HFFc6 (cell line): ENCODE data around the gene NCKAP5. TPM values are rescaled to one million over a fixed set of nuclear protein-coding genes. Genes with fewer than 3 reads are reported as not detected.
A peak's percentile ranks its signal among the peaks of the same experiment; 100 is the strongest.

ENCODE experiments used
- DNase-seq: peaks from one replicate; pipeline ENCODE4 v3.0.0-alpha.2; 2018
- H3K27ac Mint-ChIP-seq: 2 replicates; pipeline ENCODE4 v1.8.0; 2020; ENCODE audit warnings: mild to moderate bottlenecking, mixed read lengths
- H3K27me3 Mint-ChIP-seq: 2 replicates; pipeline ENCODE4 v1.8.0; 2021; ENCODE audit warnings: mild to moderate bottlenecking, moderate library complexity, mixed read lengths; ENCODE audit not compliant: insufficient read depth
- H3K36me3 Mint-ChIP-seq: 2 replicates; pipeline ENCODE4 v1.8.0; 2021; ENCODE audit warnings: low read depth, mixed read lengths
- H3K4me1 Mint-ChIP-seq: 2 replicates; pipeline ENCODE4 v1.8.0; 2020; ENCODE audit warnings: low read depth, mixed read lengths
- H3K4me3 Mint-ChIP-seq: 2 replicates; pipeline ENCODE4 v1.8.0; 2020; ENCODE audit warnings: mild to moderate bottlenecking, moderate library complexity, mixed read lengths
- H3K9me3 Mint-ChIP-seq: 2 replicates; pipeline ENCODE4 v1.8.0; 2020; ENCODE audit warnings: mild to moderate bottlenecking, mixed read lengths
- total RNA-seq, 6 experiments: library from RNA; stranded (reverse); fragmentation: NEBNext Ultra II Directional; extraction: Animal tissue kit (Norgen Biotek cat#: 25700); gene quantifications; 2 replicates in 1 of 6; 3 replicates in 5 of 6; pipeline ENCODE4 v1.2.3, GENCODE V29; 2021
- TF ChIP-seq, protein P1 (sequence below): fragments of 200-600 bp; sonication (generic); IDR thresholded peaks from 2 replicates; pipeline ENCODE4 v1.5.0; 2021; ENCODE audit warnings: antibody characterized with exemption, mild to moderate bottlenecking

Gene NCKAP5
- total RNA-seq, 6 experiments from 2014 or later, result 0.31 to 4.0 (median 3.1) TPM

DNA sequence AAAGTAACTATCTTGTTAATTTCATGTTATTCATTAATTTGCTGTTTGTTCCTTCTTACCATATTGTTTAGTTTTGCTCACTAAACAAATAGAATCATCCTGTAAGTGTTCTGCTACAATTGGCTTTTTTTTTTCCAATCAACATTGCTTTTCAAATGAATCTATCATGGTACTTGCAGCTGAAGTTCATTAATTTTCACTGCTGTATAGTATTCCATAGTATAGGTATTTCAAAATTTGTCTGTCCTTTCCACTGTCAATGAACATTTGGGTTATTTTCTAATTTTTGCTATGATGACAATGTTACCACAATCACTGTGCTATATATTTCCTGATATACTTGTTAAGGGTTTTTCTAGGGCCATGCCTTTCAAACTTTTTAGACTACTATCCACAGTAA is 809.3 kb downstream of the NCKAP5 start:
- Mint-ChIP-seq H3K4me1 (peaks cover 31% of the 10 kb centered on the region; the same call in 1 of the 2 replicates), H3K27ac (no peak overlapping the region), H3K27me3 (no peaks in the 10 kb centered on the region; the same call in none of the 2 replicates), H3K36me3 (no peaks in the 10 kb centered on the region), H3K9me3 (no peaks in the 10 kb centered on the region), H3K4me3 (no peak overlapping the region)
- TF ChIP-seq, protein P1, sequence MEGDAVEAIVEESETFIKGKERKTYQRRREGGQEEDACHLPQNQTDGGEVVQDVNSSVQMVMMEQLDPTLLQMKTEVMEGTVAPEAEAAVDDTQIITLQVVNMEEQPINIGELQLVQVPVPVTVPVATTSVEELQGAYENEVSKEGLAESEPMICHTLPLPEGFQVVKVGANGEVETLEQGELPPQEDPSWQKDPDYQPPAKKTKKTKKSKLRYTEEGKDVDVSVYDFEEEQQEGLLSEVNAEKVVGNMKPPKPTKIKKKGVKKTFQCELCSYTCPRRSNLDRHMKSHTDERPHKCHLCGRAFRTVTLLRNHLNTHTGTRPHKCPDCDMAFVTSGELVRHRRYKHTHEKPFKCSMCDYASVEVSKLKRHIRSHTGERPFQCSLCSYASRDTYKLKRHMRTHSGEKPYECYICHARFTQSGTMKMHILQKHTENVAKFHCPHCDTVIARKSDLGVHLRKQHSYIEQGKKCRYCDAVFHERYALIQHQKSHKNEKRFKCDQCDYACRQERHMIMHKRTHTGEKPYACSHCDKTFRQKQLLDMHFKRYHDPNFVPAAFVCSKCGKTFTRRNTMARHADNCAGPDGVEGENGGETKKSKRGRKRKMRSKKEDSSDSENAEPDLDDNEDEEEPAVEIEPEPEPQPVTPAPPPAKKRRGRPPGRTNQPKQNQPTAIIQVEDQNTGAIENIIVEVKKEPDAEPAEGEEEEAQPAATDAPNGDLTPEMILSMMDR, result no peak
- no peak for DNase-seq

DNA sequence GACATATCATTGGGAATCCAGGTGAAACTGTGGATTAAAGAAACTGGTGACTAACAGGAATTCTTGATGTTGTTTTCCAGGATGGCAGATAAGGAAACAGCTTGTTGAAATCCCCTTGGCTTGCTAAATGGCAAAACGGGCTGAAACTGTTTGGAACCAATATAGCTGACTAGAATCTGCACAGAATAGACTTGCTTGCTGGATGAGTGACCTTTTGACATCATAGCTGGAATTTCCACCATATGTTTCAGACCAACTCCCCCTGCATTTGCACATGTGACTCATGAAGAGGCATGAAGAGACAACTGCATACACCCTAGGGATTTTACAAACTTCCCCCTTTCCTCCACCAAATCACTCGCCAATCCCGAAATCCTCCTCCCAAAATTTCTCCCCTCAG is 810.6 kb downstream of the NCKAP5 start:
- TF ChIP-seq, protein P1, result no peak
- no peak for DNase-seq
- Mint-ChIP-seq H3K36me3 (no peaks in the 10 kb centered on the region), H3K27me3 (no peaks in the 10 kb centered on the region; the same call in 1 of the 2 replicates), H3K4me3 (peak overlapping the region; percentile 26; the same call in 1 of the 2 replicates), H3K4me1 (peaks cover 31% of the 10 kb centered on the region; the same call in 1 of the 2 replicates), H3K9me3 (no peaks in the 10 kb centered on the region), H3K27ac (peak overlapping the region; percentile 25; the same call in 1 of the 2 replicates)

DNA sequence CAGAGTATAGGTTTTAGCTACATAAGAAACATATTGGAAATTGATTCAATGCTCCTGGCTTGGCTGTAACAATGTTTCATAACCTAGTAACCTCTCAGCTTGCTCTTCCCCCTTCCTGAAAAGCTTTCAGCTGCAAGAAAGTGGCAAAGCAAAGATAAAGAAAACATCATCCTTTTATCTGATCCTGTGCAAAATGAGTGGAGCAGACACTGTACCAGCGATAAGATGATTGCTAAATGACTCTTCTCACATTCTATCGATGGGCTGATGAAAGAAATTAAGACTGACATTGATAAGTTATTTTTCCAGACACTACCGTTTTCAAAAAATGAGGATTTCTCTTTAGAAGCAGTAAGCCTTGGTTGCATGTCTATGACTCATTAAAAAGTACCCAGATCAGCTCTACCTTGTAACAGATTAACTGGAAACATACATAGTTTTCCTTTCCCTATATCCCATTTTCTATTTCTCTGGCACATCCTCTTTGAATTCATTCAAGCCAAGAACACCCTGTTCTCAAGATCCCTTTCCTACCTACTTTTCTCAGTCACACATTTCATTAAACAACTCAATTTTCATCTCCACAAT is 811.2 kb downstream of the NCKAP5 start:
- Mint-ChIP-seq H3K4me3 (peak overlapping the region; percentile 18; the same call in 1 of the 2 replicates), H3K27me3 (no peaks in the 10 kb centered on the region; the same call in 1 of the 2 replicates), H3K9me3 (no peaks in the 10 kb centered on the region), H3K36me3 (no peaks in the 10 kb centered on the region), H3K4me1 (peaks cover 31% of the 10 kb centered on the region; the same call in 1 of the 2 replicates), H3K27ac (no peak overlapping the region)
- TF ChIP-seq, protein P1, result no peak
- no peak for DNase-seq

GRCh38 chr2:132754867-132755472 is 813.3 kb downstream of the NCKAP5 start:
- no peak overlapping the region for H3K4me3 Mint-ChIP-seq
- no peaks in the 10 kb centered on the region for H3K9me3 Mint-ChIP-seq
- no peaks in the 10 kb centered on the region for H3K36me3 Mint-ChIP-seq

GRCh38 chr2:132754392-132754791 is 813.9 kb downstream of the NCKAP5 start:
- DNase-seq, result no peak
- Mint-ChIP-seq H3K27me3 (no peaks in the 10 kb centered on the region; the same call in none of the 2 replicates), H3K27ac (no peak overlapping the region), H3K36me3 (no peaks in the 10 kb centered on the region), H3K9me3 (no peaks in the 10 kb centered on the region), H3K4me1 (peaks cover 31% of the 10 kb centered on the region; the same call in 1 of the 2 replicates), H3K4me3 (no peak overlapping the region)
- TF ChIP-seq, protein P1, result no peak

More at GRCh38 chr2:132754867-132755472, 813.3 kb downstream of the NCKAP5 start:
- DNase-seq, result no peak
- no peaks in the 10 kb centered on the region; the same call in none of the 2 replicates for H3K27me3 Mint-ChIP-seq
- peaks cover 31% of the 10 kb centered on the region; the same call in 1 of the 2 replicates for H3K4me1 Mint-ChIP-seq
- TF ChIP-seq, protein P1, result no peak
- H3K27ac Mint-ChIP-seq, result no peak overlapping the region
